MM.1S (cell line): ENCODE measurements around the gene P2RX5.
A peak's percentile ranks its signal among the peaks of the same experiment; 100 is the strongest.

Experiments
- DNase-seq: peaks from one replicate; pipeline ENCODE4 v3.0.0-alpha.2; 2015
- H2AFZ ChIP-seq: fragments of 300-600 bp; sonication (generic); 2 replicates; pipeline ENCODE4 v1.6.0; 2016; ENCODE audit warnings: antibody characterized with exemption, low read length
- H3F3A ChIP-seq: fragments of 300-600 bp; sonication (generic); 2 replicates; pipeline ENCODE4 v1.6.1; 2016; ENCODE audit warnings: mild to moderate bottlenecking, antibody characterized with exemption, low read length, moderate library complexity, mixed read lengths; ENCODE audit not compliant: insufficient read depth
- H3K27ac ChIP-seq: fragments of 300-600 bp; sonication (generic); 2 replicates; pipeline ENCODE4 v1.5.1; 2016; ENCODE audit warnings: mild to moderate bottlenecking, low read length
- H3K27me3 ChIP-seq: fragments of 300-600 bp; sonication (generic); replicated peaks from 2 replicates; pipeline ENCODE4 v1.6.0; 2016; ENCODE audit warnings: low read length; ENCODE audit not compliant: insufficient read depth
- H3K36me3 ChIP-seq: fragments of 300-600 bp; sonication (generic); replicated peaks from 2 replicates; pipeline ENCODE4 v1.6.1; 2016; ENCODE audit warnings: mild to moderate bottlenecking, low read length, mixed read lengths; ENCODE audit not compliant: insufficient read depth
- H3K4me1 ChIP-seq: fragments of 300-600 bp; sonication (generic); 2 replicates; pipeline ENCODE4 v1.6.1; 2016; ENCODE audit warnings: low read length, mixed read lengths
- H3K4me2 ChIP-seq: fragments of 300-600 bp; sonication (generic); 2 replicates; pipeline ENCODE4 v1.6.0; 2016; ENCODE audit warnings: low read depth, low read length
- H3K4me3 ChIP-seq: fragments of 300-600 bp; sonication (generic); 2 replicates; pipeline ENCODE4 v1.5.1; 2016; ENCODE audit warnings: low read length, mixed read lengths
- H3K79me2 ChIP-seq: fragments of 300-600 bp; sonication (generic); 2 replicates; pipeline ENCODE4 v1.6.1; 2016; ENCODE audit warnings: mixed run types, low read length, mixed read lengths
- H3K9ac ChIP-seq: fragments of 300-600 bp; sonication (generic); 2 replicates; pipeline ENCODE4 v1.6.1; 2016; ENCODE audit warnings: low read length, mixed read lengths
- H3K9me2 ChIP-seq: fragments of 300-600 bp; sonication (generic); replicated peaks from 2 replicates; pipeline ENCODE4 v1.6.1; 2016; ENCODE audit warnings: mild to moderate bottlenecking, low read length, mixed read lengths; ENCODE audit not compliant: insufficient read depth
- H3K9me3 ChIP-seq: fragments of 300-600 bp; sonication (generic); replicated peaks from 2 replicates; pipeline ENCODE4 v1.6.1; 2016; ENCODE audit warnings: mild to moderate bottlenecking, low read length, mixed read lengths; ENCODE audit not compliant: insufficient read depth
- H4K20me1 ChIP-seq: fragments of 300-600 bp; sonication (generic); 2 replicates; pipeline ENCODE4 v1.6.1; 2016; ENCODE audit warnings: mild to moderate bottlenecking, low read length, moderate library complexity, mixed read lengths; ENCODE audit not compliant: insufficient read depth
- EZH2 ChIP-seq: fragments of 300-600 bp; sonication (generic); optimal IDR thresholded peaks from 2 replicates; pipeline ENCODE3; 2017; ENCODE audit warnings: low read depth, mild to moderate bottlenecking, antibody characterized with exemption, low read length, mixed read lengths
- EZH2phosphoT487 ChIP-seq: fragments of 300-600 bp; sonication (generic); IDR thresholded peaks from 2 replicates; pipeline ENCODE4 v1.6.1; 2018; ENCODE audit warnings: antibody characterized with exemption, low read length
- TF ChIP-seq, protein P1 (sequence below): fragments of 300-600 bp; sonication (generic); IDR thresholded peaks from 2 replicates; pipeline ENCODE4 v1.5.1; 2016; ENCODE audit warnings: antibody characterized with exemption, low read length, mixed read lengths

Gene P2RX5

DNA sequence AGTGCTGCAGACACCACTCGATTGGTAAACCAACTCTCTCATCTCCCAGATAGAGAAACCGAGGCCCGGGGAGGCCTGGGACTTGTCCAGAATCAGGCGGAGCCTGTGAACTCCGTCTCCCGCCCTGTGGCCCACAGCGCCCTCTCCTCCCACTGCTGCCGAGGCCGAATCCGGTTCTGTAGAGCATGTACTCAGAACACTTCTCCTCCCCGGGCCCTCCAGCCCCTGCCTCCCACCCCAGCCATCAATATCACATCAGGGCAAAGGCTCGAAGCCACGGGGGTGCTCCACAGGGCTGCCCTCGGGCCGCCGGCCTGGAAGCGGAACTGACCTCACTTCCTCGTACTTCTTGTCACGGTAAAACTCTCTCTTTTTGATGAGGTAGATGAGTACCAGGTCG lies 14.4 kb downstream of the P2RX5 start:
- Histone ChIP-seq H3K27ac (no peak overlapping the region), H2AFZ (no peak overlapping the region), H3K4me3 (no peak overlapping the region), H3F3A (no peaks in the 10 kb centered on the region), H3K9ac (no peak overlapping the region), H3K79me2 (no peaks in the 10 kb centered on the region), H3K4me2 (no peak overlapping the region), H3K4me1 (no peaks in the 10 kb centered on the region), H3K36me3 (no peaks in the 10 kb centered on the region), H3K9me2 (no peaks in the 10 kb centered on the region), H4K20me1 (no peaks in the 10 kb centered on the region), H3K9me3 (no peaks in the 10 kb centered on the region), H3K27me3 (no peaks in the 10 kb centered on the region)
- DNase-seq = peak; percentile 1
- TF ChIP-seq EZH2phosphoT487 = no peak
- TF ChIP-seq, protein P1, sequence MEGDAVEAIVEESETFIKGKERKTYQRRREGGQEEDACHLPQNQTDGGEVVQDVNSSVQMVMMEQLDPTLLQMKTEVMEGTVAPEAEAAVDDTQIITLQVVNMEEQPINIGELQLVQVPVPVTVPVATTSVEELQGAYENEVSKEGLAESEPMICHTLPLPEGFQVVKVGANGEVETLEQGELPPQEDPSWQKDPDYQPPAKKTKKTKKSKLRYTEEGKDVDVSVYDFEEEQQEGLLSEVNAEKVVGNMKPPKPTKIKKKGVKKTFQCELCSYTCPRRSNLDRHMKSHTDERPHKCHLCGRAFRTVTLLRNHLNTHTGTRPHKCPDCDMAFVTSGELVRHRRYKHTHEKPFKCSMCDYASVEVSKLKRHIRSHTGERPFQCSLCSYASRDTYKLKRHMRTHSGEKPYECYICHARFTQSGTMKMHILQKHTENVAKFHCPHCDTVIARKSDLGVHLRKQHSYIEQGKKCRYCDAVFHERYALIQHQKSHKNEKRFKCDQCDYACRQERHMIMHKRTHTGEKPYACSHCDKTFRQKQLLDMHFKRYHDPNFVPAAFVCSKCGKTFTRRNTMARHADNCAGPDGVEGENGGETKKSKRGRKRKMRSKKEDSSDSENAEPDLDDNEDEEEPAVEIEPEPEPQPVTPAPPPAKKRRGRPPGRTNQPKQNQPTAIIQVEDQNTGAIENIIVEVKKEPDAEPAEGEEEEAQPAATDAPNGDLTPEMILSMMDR = no peak

DNA sequence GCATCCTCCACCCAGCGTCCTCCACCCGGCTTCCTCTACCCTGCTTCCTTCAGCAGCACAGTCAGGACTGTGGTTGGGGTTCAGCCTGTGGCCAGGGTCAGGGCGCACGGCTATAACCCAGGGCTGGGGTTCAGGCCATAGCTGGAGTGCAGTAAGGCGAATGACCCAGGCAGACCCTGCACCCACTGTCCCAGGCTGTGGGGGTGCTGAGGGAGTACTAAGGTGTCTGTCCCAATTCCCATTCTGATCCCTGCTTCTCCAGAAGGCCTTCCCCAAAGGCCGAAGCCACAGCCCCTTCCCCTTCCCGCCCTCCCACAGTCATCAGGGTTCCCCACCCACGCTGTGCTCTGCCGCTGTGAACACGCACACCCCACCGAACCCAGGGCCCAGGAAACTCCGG lies 14.9 kb downstream of the P2RX5 start:
- no peak for DNase-seq

DNA sequence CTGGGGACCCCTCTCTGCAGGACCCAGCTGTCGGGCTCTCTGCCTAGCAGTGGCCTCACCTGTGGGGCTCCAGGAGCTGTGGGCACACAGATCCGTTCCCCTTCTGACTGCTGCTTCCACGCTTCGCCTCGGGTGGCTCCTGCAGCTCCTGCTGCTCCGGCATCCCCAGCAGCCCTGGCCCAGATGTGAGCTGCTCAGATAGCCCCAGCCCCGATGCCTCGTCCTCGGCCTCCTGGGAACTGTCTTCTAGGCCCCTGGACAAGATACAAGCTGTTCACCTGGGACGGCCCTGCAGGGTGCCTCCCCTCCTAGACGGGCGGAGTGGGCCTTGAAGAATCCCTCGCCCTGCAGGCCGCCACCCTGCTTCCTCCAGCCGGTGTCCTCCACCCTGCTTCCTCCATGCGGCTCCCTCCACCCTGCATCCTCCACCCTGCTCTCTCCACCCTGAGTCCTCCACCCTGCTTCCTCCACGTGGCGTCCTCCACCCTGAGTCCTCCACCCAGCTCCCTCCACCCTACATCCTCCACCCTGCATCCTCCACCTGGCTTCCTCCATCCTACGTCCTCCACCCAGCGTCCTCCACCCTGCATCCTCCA lies 16.3 kb downstream of the P2RX5 start:
- TF ChIP-seq, protein P1 = no peak
- TF ChIP-seq EZH2 = no peak
- Histone ChIP-seq H3F3A (no peaks in the 10 kb centered on the region), H3K27me3 (no peaks in the 10 kb centered on the region), H4K20me1 (no peaks in the 10 kb centered on the region), H3K27ac (no peak overlapping the region), H3K9ac (no peak overlapping the region), H3K9me3 (no peaks in the 10 kb centered on the region), H3K36me3 (no peaks in the 10 kb centered on the region), H3K4me2 (no peak overlapping the region), H3K9me2 (no peaks in the 10 kb centered on the region), H2AFZ (no peak overlapping the region), H3K4me3 (no peak overlapping the region), H3K79me2 (no peaks in the 10 kb centered on the region), H3K4me1 (no peaks in the 10 kb centered on the region)
- peak; percentile 3 for DNase-seq

More for the DNA sequence above, 14.9 kb downstream of the P2RX5 start:
- H3K4me3 ChIP-seq = no peak overlapping the region
- H3K4me1 ChIP-seq = no peaks in the 10 kb centered on the region
- H3K27ac ChIP-seq = no peak overlapping the region
- no peaks in the 10 kb centered on the region for H3K9me3 ChIP-seq
- H3K36me3 ChIP-seq = no peaks in the 10 kb centered on the region
- H3K9ac ChIP-seq = no peak overlapping the region
- no peaks in the 10 kb centered on the region for H3F3A ChIP-seq
- H3K4me2 ChIP-seq = no peak overlapping the region
- no peak overlapping the region for H2AFZ ChIP-seq
- H4K20me1 ChIP-seq = no peaks in the 10 kb centered on the region
- H3K27me3 ChIP-seq = no peaks in the 10 kb centered on the region
- H3K9me2 ChIP-seq = no peaks in the 10 kb centered on the region
- TF ChIP-seq, protein P1 = no peak
- TF ChIP-seq EZH2 (no peak), EZH2phosphoT487 (no peak)
- no peaks in the 10 kb centered on the region for H3K79me2 ChIP-seq
